Mesenchymal stem cell (in vitro differentiated cells and primary cell): Measurements from ENCODE around the gene DDTL.

Experiments used
- DNase-seq: peaks from one replicate; pipeline ENCODE4 v3.0.0-alpha.2; 2013
- H2AFZ ChIP-seq: one replicate; pipeline ENCODE4 v1.6.1; 2013; ENCODE audit warnings: low read depth, mild to moderate bottlenecking, control low read depth, inconsistent platforms, low read length, moderate library complexity
- H2AK5ac ChIP-seq: 2 replicates; pipeline ENCODE4 v1.6.1; 2013; ENCODE audit warnings: low read length, moderate library complexity, mild to moderate bottlenecking, inconsistent platforms; ENCODE audit not compliant: severe bottlenecking
- H2BK120ac ChIP-seq: one replicate; pipeline ENCODE4 v1.6.1; 2013; ENCODE audit warnings: low read depth, mild to moderate bottlenecking, inconsistent platforms, low read length, moderate library complexity
- H2BK12ac ChIP-seq, 2 experiments: one replicate each; pipeline ENCODE4 v1.6.1; 2013; ENCODE audit warnings: inconsistent platforms in 2 of 2, low read length in 2 of 2, mild to moderate bottlenecking in 2 of 2, moderate library complexity in 2 of 2, control low read depth in 1 of 2
- H2BK15ac ChIP-seq: one replicate; pipeline ENCODE4 v1.6.1; 2013; ENCODE audit warnings: mild to moderate bottlenecking, low read depth, inconsistent platforms; ENCODE audit not compliant: poor library complexity, severe bottlenecking
- H2BK5ac ChIP-seq: 2 replicates; pipeline ENCODE4 v1.6.1; 2013; ENCODE audit warnings: low read depth, mild to moderate bottlenecking, low read length, control low read depth, inconsistent platforms; ENCODE audit not compliant: poor library complexity, severe bottlenecking
- H3K14ac ChIP-seq, 2 experiments: one replicate each; pipeline ENCODE4 v1.6.1; 2013; ENCODE audit warnings: inconsistent platforms in 2 of 2, low read length in 2 of 2, control low read depth in 1 of 2, mild to moderate bottlenecking in 1 of 2, moderate library complexity in 1 of 2
- H3K18ac ChIP-seq, 2 experiments: one replicate each; pipeline ENCODE4 v1.6.1; 2013; ENCODE audit warnings: inconsistent platforms in 2 of 2, low read length in 2 of 2, control low read depth in 1 of 2, low read depth in 1 of 2, mild to moderate bottlenecking in 1 of 2
- H3K23ac ChIP-seq, 2 experiments: one replicate each; pipeline ENCODE4 v1.6.1; 2013; ENCODE audit warnings: inconsistent platforms in 2 of 2, low read length in 2 of 2, mild to moderate bottlenecking in 2 of 2, moderate library complexity in 2 of 2, control low read depth in 1 of 2
- H3K27ac ChIP-seq: 2 replicates; pipeline ENCODE4 v1.5.1; 2013; ENCODE audit warnings: mild to moderate bottlenecking, moderate library complexity, low read length, control low read depth, inconsistent platforms; ENCODE audit not compliant: poor library complexity, severe bottlenecking
- H3K27me3 ChIP-seq, 2 experiments: 2 replicates each; pipeline versions ENCODE4 v1.6.1 to v1.7.0; 2013; ENCODE audit warnings: low read length in 2 of 2, mild to moderate bottlenecking in 2 of 2, moderate library complexity in 2 of 2, control low read depth in 1 of 2, inconsistent platforms in 1 of 2; ENCODE audit not compliant: control insufficient read depth in 1 of 2, insufficient read depth in 1 of 2
- H3K36me3 ChIP-seq, 2 experiments: 2 replicates each; pipeline versions ENCODE4 v1.6.1 to v1.7.0; 2013; ENCODE audit warnings: low read length in 2 of 2, control low read depth in 1 of 2, inconsistent platforms in 1 of 2, low read depth in 1 of 2, mild to moderate bottlenecking in 1 of 2; ENCODE audit not compliant: insufficient read depth in 2 of 2, control insufficient read depth in 1 of 2
- H3K4ac ChIP-seq, 2 experiments: one replicate each; pipeline ENCODE4 v1.6.1; 2013; ENCODE audit warnings: inconsistent platforms in 2 of 2, low read length in 2 of 2, mild to moderate bottlenecking in 2 of 2, moderate library complexity in 2 of 2, control low read depth in 1 of 2, low read depth in 1 of 2
- H3K4me1 ChIP-seq: 2 replicates; pipeline ENCODE4 v1.6.1; 2013; ENCODE audit warnings: low read depth, low read length, control low read depth; ENCODE audit not compliant: control insufficient read depth, insufficient read depth
- H3K4me2 ChIP-seq: 2 replicates; pipeline ENCODE4 v1.6.1; 2013; ENCODE audit warnings: low read length, mild to moderate bottlenecking, inconsistent platforms; ENCODE audit not compliant: poor library complexity, severe bottlenecking
- H3K4me3 ChIP-seq, 2 experiments: 2 replicates each; pipeline versions ENCODE4 v1.5.1 to v1.7.0; 2013; ENCODE audit warnings: low read length in 2 of 2, mild to moderate bottlenecking in 2 of 2, control low read depth in 1 of 2, low read depth in 1 of 2; ENCODE audit not compliant: insufficient read depth in 1 of 2
- H3K79me1 ChIP-seq: replicated peaks from 2 replicates; pipeline ENCODE4 v1.6.1; 2013; ENCODE audit warnings: mild to moderate bottlenecking, control low read depth, low read length, inconsistent platforms; ENCODE audit not compliant: poor library complexity, severe bottlenecking
- H3K9ac ChIP-seq: 2 replicates; pipeline ENCODE4 v1.7.0; 2013; ENCODE audit warnings: mild to moderate bottlenecking, low read length, moderate library complexity
- H3K9me3 ChIP-seq: 2 replicates; pipeline ENCODE4 v1.7.0; 2013; ENCODE audit warnings: mild to moderate bottlenecking, low read length; ENCODE audit not compliant: control insufficient read depth
- H4K8ac ChIP-seq: one replicate; pipeline ENCODE4 v1.6.1; 2013; ENCODE audit warnings: inconsistent platforms, mild to moderate bottlenecking, low read length, moderate library complexity
- H4K91ac ChIP-seq: one replicate; pipeline ENCODE4 v1.6.1; 2013; ENCODE audit warnings: mild to moderate bottlenecking, low read length, inconsistent platforms
- WGBS: methylation state at CpG from one replicate; pipeline ENCODE4 v1.1.7; 2013; ENCODE audit warnings: mixed read lengths; 5-methylcytosine and 5-hydroxymethylcytosine counted together

The DDTL gene

DNA sequence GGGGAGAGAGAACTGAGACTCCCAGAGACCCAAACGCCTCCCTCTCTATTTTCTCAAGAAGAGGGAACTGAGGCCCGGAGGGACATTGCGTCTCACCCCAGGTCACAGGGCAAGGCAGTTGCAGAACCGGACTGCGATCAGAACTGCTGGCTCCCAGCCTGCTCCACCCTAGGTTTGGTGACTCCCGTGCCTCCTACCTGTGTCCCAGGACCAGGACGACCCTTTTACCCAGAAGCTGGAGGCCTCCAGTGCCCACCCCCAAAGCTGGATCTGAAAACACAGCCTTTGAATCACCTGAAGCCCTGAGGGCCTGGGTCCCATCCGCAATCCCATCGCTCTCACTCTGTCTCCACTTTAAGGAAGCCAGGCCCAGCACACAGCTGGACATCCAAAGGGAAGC lies 37.2 kb downstream of the DDTL start:
- Histone ChIP-seq H3K9ac (no peak overlapping the region), H2BK12ac (no peak overlapping the region), H3K9me3 (no peaks in the 10 kb centered on the region)

DNA sequence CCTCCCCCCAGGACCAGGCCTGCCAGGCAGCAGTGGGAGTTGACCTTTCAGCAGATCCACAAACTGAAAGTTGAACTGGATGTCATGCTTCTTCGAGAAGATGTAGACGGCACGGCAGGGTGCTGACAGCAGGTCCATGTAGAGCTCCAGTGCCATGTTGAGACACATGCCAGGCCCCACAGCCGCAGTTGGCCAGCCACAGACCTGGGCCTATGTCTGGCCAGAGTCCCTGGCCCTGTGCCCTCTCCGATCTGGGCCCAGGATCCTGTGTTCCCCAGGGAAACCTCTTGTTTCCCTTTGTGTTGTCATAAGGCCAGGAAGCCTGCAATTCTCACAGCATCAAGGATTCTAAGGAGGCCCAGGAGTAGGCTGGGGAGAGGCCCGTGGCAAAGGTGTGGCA lies 38.5 kb downstream of the DDTL start, which contains the start of gene GSTT4:
TSS of gene GSTT4 (minus strand) at position 253 of the 400 bp plus-strand sequence. CDS start at position 156, 97 bp downstream.
- H3K23ac ChIP-seq = no peak within 1 kb of the TSS
- H3K9me3 ChIP-seq = no peaks in the 10 kb centered on the region
- H4K91ac ChIP-seq = no peak within 1 kb of the TSS
- no peak within 1 kb of the TSS for H2BK12ac ChIP-seq
- no peak within 1 kb of the TSS for H3K27ac ChIP-seq
- peaks cover 7 to 8% of the 10 kb centered on the region in 2 experiments for H3K27me3 ChIP-seq
- no peak within 1 kb of the TSS for H3K4me3 ChIP-seq
- no peak within 1 kb of the TSS for H3K4me2 ChIP-seq
- H3K9ac ChIP-seq = no peak within 1 kb of the TSS
- no peak within 1 kb of the TSS for H2AFZ ChIP-seq
- no peak within 1 kb of the TSS for H3K18ac ChIP-seq
- H2BK5ac ChIP-seq = no peak within 1 kb of the TSS
- H3K79me1 ChIP-seq = no peaks in the 10 kb centered on the region
- no peak within 1 kb of the TSS for H3K14ac ChIP-seq
- no peak for DNase-seq
- WGBS = 81% methylated on average over 6 of the region's 6 CpGs
- H2BK15ac ChIP-seq = no peak within 1 kb of the TSS
- no peak within 1 kb of the TSS for H2BK120ac ChIP-seq
- H3K4ac ChIP-seq = no peak within 1 kb of the TSS
- no peaks in the 10 kb centered on the region for H3K36me3 ChIP-seq
- H2AK5ac ChIP-seq = no peak within 1 kb of the TSS
- H4K8ac ChIP-seq = no peak within 1 kb of the TSS
- H3K4me1 ChIP-seq = no peaks in the 10 kb centered on the region

More for the DNA sequence above, 37.2 kb downstream of the DDTL start:
- H3K79me1 ChIP-seq = no peaks in the 10 kb centered on the region
- H2AK5ac ChIP-seq = no peak overlapping the region
- peaks cover 7 to 8% of the 10 kb centered on the region in 2 experiments for H3K27me3 ChIP-seq
- H3K4me1 ChIP-seq = no peaks in the 10 kb centered on the region
- H3K18ac ChIP-seq = no peak overlapping the region
- no peak overlapping the region for H3K27ac ChIP-seq
- no peak overlapping the region for H3K4ac ChIP-seq
- H2BK15ac ChIP-seq = no peak overlapping the region
- no peak overlapping the region for H3K14ac ChIP-seq
- no peak overlapping the region for H4K91ac ChIP-seq
- no peak overlapping the region for H2BK5ac ChIP-seq
- H4K8ac ChIP-seq = no peak overlapping the region
- H3K36me3 ChIP-seq = no peaks in the 10 kb centered on the region
- H2BK120ac ChIP-seq = no peak overlapping the region
- no peak overlapping the region for H3K4me3 ChIP-seq
- H3K23ac ChIP-seq = no peak overlapping the region
- H3K4me2 ChIP-seq = no peak overlapping the region
- DNase-seq = no peak
- WGBS = 85% methylated on average over 9 of the region's 9 CpGs
- no peak overlapping the region for H2AFZ ChIP-seq

DNA sequence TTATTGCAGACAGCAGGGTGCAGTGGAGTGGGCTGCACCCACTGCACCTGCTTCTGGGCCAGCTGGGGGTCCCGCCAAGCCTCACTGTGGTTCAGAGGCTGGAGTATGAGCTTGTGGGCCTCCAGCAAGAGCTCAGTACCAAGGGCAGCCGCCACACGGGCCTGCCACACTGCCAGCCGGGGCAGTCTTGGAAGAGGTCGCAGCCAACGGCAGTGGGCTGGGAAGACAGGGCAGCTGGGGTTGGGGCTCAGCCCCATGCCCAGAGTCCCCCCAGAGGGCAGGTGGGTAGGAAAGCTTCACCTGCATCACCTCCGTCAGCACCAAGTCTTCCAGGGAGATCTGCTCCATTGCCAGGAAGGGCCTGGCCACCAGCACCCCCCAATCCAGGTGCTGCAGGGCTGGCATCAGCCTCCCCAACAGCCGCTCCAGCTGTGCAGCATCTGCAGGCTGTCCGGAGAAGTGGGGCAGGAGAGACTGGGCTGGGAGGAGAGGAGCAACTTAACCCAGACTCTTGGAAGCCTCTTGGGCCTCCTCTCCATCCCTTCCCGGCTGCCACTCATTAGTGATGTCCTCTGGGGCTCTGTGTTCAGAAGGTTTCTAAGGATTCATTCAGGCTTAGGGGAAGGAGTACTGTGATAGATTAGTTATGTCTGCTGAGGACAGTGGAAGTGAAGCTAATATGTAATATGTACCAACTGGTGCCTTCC lies 39.7 kb downstream of the DDTL start:
- Histone ChIP-seq H3K23ac (no peak overlapping the region), H3K27me3 (peaks cover 7 to 8% of the 10 kb centered on the region in 2 experiments), H3K9ac (no peak overlapping the region), H3K79me1 (no peaks in the 10 kb centered on the region), H2BK120ac (no peak overlapping the region), H2AFZ (no peak overlapping the region), H4K8ac (no peak overlapping the region), H3K4me3 (no peak overlapping the region), H3K9me3 (no peaks in the 10 kb centered on the region), H2BK12ac (no peak overlapping the region), H3K4ac (no peak overlapping the region), H2BK5ac (no peak overlapping the region), H3K36me3 (no peaks in the 10 kb centered on the region), H4K91ac (peak overlapping the region; percentile 35), H3K18ac (no peak overlapping the region), H3K4me2 (no peak overlapping the region), H2BK15ac (no peak overlapping the region), H3K27ac (no peak overlapping the region), H3K14ac (peak overlapping the region in 1 of 2 experiments; percentile 19), H2AK5ac (no peak overlapping the region), H3K4me1 (no peaks in the 10 kb centered on the region)
- DNase-seq = no peak
- WGBS = 79% methylated on average over 10 of the region's 10 CpGs

DNA sequence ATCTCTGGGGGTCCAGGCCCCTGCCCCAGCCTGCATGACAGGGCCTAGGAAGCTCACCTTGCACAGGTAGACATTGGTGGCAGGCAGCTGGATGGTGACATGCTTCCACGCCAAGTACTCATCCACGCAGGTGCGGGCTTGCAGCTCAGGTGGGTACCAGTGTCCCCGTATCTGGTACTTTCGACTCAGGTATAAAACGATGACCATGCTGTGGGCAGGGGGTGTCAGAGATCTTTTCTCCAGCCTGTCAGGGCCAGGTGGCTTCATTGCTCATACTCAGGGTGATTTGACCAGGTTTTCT lies 40.2 kb downstream of the DDTL start:
- Histone ChIP-seq H3K23ac (no peak overlapping the region), H3K4me2 (no peak overlapping the region), H3K36me3 (no peaks in the 10 kb centered on the region), H3K18ac (no peak overlapping the region), H3K4me1 (no peaks in the 10 kb centered on the region), H4K91ac (no peak overlapping the region), H2BK12ac (no peak overlapping the region), H2AFZ (no peak overlapping the region), H3K4ac (no peak overlapping the region), H3K9me3 (no peaks in the 10 kb centered on the region), H3K27ac (no peak overlapping the region), H2BK5ac (no peak overlapping the region), H4K8ac (no peak overlapping the region), H3K4me3 (no peak overlapping the region), H3K79me1 (peaks cover 3% of the 10 kb centered on the region), H3K27me3 (peaks cover 7 to 8% of the 10 kb centered on the region in 2 experiments), H2AK5ac (no peak overlapping the region), H2BK120ac (no peak overlapping the region), H2BK15ac (no peak overlapping the region), H3K14ac (no peak overlapping the region), H3K9ac (no peak overlapping the region)
- DNase-seq = no peak
- WGBS = 82% methylated on average over 6 of the region's 6 CpGs
